Large intestine (tissue), 3 donors: ENCODE data around the gene PATJ. TPM values are rescaled to one million over a fixed set of nuclear protein-coding genes. Genes with fewer than 3 reads are reported as not detected.
A peak's percentile ranks its signal among the peaks of the same experiment; 100 is the strongest.
"Not testable (repeated sequence)": the region's sequence is repeated elsewhere in the genome, so short reads cannot be mapped to it uniquely, and the experiment has no call there.

Experiments used
- DNase-seq, 2 donors: peaks; one replicate each; pipeline versions ENCODE4 v3.0.0 to v3.0.0-alpha.2; 2013
- H3K27ac ChIP-seq: one replicate; pipeline ENCODE4 v1.5.1; 2013; ENCODE audit warnings: low read length
- H3K27me3 ChIP-seq: 2 replicates; pipeline ENCODE4 v1.6.1; 2013; ENCODE audit warnings: low read length; ENCODE audit not compliant: control insufficient read depth, insufficient read depth
- H3K36me3 ChIP-seq: 2 replicates; pipeline ENCODE4 v1.6.1; 2013; ENCODE audit warnings: low read length; ENCODE audit not compliant: control insufficient read depth, insufficient read depth
- H3K4me1 ChIP-seq: one replicate; pipeline ENCODE4 v1.6.1; 2013; ENCODE audit warnings: low read length; ENCODE audit not compliant: control insufficient read depth, insufficient read depth
- H3K4me3 ChIP-seq: one replicate; pipeline ENCODE4 v1.5.1; 2013; ENCODE audit warnings: low read length
- H3K9me3 ChIP-seq: one replicate; pipeline ENCODE4 v1.6.1; 2013; ENCODE audit warnings: mild to moderate bottlenecking, low read depth, low read length, moderate library complexity; ENCODE audit not compliant: control insufficient read depth
- WGBS: methylation state at CpG from one replicate; pipeline ENCODE4 v1.1.5; 2013; ENCODE audit warnings: low lambda C conversion rate; ENCODE audit not compliant: insufficient coverage; 5-methylcytosine and 5-hydroxymethylcytosine counted together
- polyA plus RNA-seq: library from polyadenylated mRNA; unstranded; fragments of 120-200 nt; gene quantifications from one replicate; pipeline ENCODE4 v1.2.1, GENCODE V29; 2013

The PATJ gene
- polyA plus RNA-seq, 1 donor = 33.0 TPM

DNA sequence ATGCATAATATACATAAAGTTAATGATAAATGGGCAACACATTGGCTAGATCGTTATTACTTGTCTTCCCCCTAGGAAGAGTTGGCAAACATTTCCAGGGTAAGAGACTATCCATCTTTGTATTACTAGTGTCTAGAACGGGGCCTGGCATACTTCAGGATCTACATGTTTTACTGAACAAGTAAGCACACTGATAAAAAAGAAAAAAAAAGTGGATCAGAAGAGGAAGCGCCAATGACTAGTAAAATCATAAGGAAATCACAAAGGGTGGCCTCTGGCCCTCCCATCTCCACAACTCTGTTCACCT is 17.8 kb upstream of the PATJ start:
- Histone ChIP-seq H3K4me3 (peak overlapping the region; percentile 92), H3K27ac (peak overlapping the region; percentile 73), H3K36me3 (no peaks in the 10 kb centered on the region), H3K4me1 (no peaks in the 10 kb centered on the region), H3K27me3 (no peaks in the 10 kb centered on the region), H3K9me3 (no peaks in the 10 kb centered on the region)
- WGBS = 0% methylated on average over 1 of the region's 3 CpGs
- no peak for DNase-seq

DNA sequence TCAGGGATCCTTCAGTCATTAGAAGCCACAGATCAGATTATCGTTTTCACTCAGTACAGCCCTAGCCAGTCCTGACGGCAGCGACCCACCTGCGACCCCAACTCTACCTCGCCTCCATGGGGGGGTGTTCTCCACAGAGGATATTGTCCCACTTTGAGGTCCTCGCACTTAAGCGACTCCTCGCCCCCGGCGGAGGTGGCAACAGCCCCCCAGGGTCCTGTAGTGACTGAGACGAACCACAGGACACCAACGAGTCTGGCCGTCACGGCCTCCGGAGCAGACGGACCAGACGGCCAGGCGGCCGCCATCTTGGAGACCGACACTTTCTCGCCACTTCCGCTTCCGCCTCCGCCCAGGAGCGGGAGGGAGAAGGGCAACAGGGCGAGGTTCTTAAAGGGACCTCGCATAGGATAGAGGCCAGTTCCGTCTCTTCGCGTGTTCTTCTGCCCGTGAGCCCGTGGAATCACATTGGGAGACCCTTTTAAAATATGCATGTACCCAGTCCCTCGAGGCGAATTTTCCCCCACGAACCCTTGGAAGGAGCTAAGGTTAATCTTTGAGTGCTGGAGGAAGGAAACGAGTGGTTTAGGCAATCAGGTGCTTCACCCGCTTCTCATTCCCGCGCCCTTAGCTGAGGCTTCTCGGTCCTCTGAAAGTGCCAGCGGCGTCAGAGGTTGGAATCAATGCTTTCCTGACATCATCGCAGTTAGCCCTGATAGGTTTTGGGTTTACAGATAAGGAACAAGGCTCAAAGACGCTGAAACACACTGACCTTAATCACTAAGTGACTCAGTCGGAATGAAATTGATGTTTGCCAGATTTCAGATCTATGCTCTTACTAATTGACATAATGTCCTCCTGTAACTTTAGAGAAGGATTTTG is 17.2 kb upstream of the PATJ start, which contains the start of gene TM2D1:
Gene TM2D1 (minus strand): TSS at position 329 of the 882 bp plus-strand sequence. CDS start 21 bp downstream, at position 308.
- no peaks in the 10 kb centered on the region for H3K27me3 ChIP-seq
- DNase-seq = peak; percentile 90 to 94
- no peaks in the 10 kb centered on the region for H3K9me3 ChIP-seq
- no peaks in the 10 kb centered on the region for H3K36me3 ChIP-seq
- no peaks in the 10 kb centered on the region for H3K4me1 ChIP-seq
- H3K27ac ChIP-seq = peak within 1 kb of the TSS; percentile 73
- peak within 1 kb of the TSS; percentile 92 for H3K4me3 ChIP-seq
- no CpG with 5 or more reads among the region's 45 CpGs for WGBS

DNA sequence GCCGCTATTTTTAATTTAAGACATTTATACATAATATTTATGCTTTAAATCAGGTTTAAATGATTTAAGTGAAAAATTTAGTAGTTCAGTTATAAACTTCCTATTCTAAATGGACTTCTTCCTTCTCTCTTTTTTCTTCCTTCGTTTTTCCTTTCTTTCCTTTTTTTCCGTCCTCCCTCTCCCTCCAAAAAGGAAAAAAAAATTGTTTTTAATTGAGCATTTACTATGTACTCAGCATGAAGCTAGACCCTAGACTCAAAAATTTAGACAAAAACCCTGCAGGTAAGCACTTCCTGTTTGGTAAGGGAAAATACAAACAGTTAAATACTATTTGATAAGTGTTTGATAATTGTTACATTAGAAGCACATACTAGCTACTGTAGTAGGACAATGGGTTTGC is 14.7 kb upstream of the PATJ start:
- Histone ChIP-seq H3K36me3 (no peaks in the 10 kb centered on the region), H3K4me3 (no peak overlapping the region), H3K9me3 (no peaks in the 10 kb centered on the region), H3K4me1 (no peaks in the 10 kb centered on the region), H3K27ac (no peak overlapping the region), H3K27me3 (no peaks in the 10 kb centered on the region)
- WGBS = 100% methylated on average over 2 of the region's 3 CpGs
- no peak for DNase-seq

DNA sequence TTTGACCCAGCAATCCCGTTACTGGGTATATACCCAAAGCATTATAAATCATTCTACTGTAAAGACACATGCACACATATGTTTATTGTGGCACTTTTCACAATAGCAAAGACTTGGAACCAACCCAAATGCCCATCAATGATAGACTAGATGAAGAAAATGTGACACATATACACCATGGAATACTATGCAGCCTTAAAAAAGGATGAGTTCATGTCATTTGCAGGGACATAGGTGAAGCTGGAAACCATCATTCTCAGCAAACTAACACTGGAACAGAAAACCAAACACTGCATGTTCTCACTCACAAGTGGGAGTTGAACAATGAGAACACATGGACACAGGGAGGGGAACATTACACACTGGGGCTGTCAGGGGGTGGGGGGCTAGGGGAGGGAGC is 11.6 kb upstream of the PATJ start:
- not testable (repeated sequence) for H3K27me3 ChIP-seq, H3K9me3 ChIP-seq, H3K36me3 ChIP-seq, H3K4me1 ChIP-seq, DNase-seq, H3K27ac ChIP-seq, H3K4me3 ChIP-seq
- WGBS = no CpG with 5 or more reads among the region's 1 CpG

DNA sequence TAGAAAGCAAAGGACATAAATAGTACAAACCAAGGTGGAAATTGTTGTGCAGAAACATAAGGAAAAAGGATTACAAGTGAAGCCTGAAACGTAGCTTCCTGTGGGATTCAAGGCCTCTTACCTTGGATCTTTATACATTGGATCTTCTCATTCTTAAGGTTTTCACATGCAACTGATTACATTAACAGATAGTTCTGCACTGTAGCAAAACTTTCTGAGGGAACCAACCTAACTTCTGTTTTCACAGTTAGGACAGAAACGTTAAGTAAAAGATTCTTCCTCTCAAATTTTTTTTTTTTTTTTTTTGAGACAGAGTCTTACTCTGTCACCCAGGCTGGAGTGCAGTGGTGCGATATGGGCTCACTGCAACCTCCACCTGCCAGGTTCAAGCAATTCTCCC is 9.6 kb upstream of the PATJ start:
- H3K27me3 ChIP-seq = no peaks in the 10 kb centered on the region
- no peaks in the 10 kb centered on the region for H3K36me3 ChIP-seq
- H3K4me3 ChIP-seq = no peak overlapping the region
- DNase-seq = no peak
- no peak overlapping the region for H3K27ac ChIP-seq
- WGBS = 71% methylated on average over 1 of the region's 3 CpGs
- no peaks in the 10 kb centered on the region for H3K4me1 ChIP-seq
- no peaks in the 10 kb centered on the region for H3K9me3 ChIP-seq

DNA sequence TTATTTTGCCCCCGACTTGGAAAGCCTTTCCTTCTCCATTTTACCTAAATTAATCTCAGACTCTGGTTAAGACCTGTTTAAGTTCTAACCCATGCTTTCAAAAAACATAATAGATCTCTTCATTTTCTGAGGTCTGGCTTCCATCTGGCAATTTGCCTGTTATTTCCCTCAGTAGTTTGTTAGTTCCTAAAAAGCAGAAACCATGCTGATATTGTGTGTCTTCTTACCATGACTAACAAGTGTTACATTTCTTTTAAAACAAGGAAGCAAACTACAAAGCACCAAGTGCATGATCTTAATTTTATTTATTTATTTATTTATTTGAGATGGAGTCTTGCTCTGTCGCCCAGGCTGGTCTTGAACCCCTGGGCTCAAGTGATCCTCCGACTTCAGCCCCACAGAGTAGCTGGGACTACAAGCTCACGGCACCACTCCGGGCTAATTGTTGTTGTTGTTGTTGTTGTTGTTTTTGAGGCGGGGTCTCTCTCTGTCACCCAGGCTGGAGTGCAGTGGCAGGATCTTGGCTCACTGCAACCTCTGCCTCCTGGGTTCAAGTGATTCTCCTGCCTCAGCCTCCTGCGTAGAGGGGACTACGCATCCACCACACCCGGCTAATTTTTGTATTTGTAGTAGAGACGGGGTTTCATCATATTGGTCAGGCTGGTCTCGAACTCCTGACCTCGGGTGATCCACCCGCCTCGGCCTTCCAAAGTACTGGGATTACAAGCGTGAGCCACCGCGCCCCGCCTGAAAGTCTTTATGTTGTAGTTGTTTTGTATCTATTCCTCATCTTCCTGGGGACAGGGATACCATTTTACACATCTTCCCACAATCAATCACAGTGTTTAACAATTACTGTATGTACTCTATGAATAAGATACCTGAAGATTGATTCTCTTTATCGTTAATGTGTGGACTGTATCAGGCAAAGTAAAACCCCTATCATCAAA is 1.3 kb upstream of the PATJ start:
- WGBS = 80% methylated on average over 1 of the region's 19 CpGs
- H3K4me1 ChIP-seq = peaks cover 8% of the 10 kb centered on the region
- no peaks in the 10 kb centered on the region for H3K27me3 ChIP-seq
- DNase-seq = no peak
- H3K9me3 ChIP-seq = no peaks in the 10 kb centered on the region
- peak overlapping the region; percentile 57 for H3K4me3 ChIP-seq
- H3K27ac ChIP-seq = peak overlapping the region; percentile 72
- H3K36me3 ChIP-seq = no peaks in the 10 kb centered on the region

DNA sequence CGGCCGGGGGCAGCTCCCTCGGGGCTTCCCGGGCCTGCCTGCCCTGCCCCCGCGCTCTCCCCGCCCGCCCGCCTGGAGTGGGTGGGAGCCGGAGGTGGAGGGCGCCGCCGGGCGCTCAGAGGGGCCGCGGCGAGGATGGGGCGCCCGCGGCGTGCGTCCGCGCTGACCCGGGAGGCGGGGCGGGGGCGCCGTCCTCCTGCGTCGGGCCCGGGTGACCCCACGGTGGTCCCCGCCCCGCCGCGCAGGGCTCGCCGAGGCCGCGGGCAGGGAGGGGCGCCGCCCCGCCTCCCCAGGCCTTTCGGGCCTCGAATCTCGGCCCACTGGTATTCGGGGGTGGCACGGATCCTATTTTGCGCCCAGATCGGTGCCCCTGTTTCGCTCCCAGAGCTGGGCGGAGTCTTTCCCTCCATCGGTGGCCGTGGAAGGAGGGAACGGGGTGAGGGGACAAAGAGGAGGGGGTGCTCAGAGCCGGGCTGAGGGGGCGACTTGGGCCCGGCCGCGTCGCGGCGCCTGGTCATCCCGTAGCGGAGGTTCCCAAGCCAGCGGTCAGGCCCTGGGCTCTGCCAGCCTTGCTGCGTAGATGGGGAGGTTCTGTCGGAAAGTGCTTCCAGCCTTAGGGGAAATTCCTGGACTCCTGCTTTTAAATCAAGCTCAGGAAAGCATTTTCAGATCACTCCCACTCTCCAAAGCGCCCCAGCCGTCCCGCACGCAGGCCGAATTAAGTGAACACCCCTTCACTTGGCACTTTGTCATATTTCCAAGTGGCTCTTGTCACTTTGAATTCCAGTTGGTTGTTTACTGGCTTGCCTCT is 545 bp downstream of the PATJ start:
- Histone ChIP-seq H3K27ac (peak overlapping the region; percentile 95), H3K4me1 (peaks cover 17% of the 10 kb centered on the region), H3K36me3 (no peaks in the 10 kb centered on the region), H3K27me3 (no peaks in the 10 kb centered on the region), H3K4me3 (peak overlapping the region; percentile 92), H3K9me3 (no peaks in the 10 kb centered on the region)
- no CpG with 5 or more reads among the region's 74 CpGs for WGBS
- DNase-seq = peak; percentile 48 to 67

DNA sequence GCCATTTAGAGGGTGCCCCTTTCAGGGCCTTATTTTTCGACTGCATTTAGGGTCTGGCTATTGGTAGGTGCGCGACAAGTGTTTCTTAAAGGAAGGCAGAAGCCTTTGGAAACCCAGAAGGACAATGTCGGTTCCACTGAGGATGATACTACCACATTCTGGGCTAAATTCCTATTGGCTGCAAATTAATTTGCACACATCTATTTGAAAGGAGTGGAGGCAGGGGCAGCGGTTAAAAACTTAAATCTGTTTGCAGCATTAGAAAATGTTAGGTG is 1.1 kb downstream of the PATJ start:
- peak overlapping the region; percentile 92 for H3K4me3 ChIP-seq
- WGBS = no CpG with 5 or more reads among the region's 5 CpGs

DNA sequence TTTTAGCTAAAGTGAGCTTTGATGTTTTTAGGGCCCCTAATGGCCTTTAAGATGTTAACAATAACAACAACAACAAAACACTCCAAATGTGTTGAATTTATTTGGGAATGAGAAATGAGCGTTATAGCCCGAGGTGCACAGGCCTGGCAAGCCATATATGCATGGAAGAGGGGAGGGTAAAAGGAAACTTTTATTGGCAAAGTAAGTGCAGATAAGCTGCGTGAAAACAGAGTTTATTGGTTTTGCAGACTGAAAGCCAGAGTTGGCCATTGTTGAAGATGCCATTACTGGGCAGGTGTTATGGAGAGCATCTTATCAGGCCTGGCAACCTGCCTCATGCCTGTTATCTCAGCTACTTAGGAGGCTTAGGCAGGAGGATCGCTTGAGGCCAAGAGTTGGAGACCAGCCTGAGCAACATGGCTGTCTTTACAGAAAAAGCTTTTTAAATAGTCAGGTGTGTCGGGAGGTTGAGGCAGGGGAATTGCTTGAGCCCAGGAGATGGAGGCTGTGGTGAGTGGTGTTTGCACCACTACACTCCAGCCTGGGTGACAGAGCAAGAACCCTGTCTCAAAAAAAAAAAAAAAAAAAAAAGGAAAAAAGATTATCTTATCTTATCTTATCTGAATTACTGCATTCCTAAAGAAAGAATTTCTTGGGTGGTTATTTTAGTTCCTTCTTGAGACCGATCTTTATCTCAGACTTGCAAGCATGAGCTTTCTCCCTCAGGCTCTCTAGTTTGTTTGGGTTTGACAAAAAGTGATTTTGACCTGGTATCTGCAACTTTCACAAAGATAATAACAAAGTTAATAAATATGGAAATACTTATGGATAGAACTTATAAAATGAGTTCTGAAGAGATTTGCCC is 1.7 kb downstream of the PATJ start:
- Histone ChIP-seq H3K27me3 (no peaks in the 10 kb centered on the region), H3K9me3 (no peaks in the 10 kb centered on the region), H3K36me3 (no peaks in the 10 kb centered on the region), H3K4me3 (peak overlapping the region; percentile 92), H3K4me1 (peaks cover 17% of the 10 kb centered on the region), H3K27ac (no peak overlapping the region)
- WGBS = 30% methylated on average over 2 of the region's 6 CpGs
- DNase-seq = no peak

More for the DNA sequence above, 1.1 kb downstream of the PATJ start:
- H3K4me1 ChIP-seq = peaks cover 17% of the 10 kb centered on the region
- no peaks in the 10 kb centered on the region for H3K27me3 ChIP-seq
- DNase-seq = no peak
- no peaks in the 10 kb centered on the region for H3K9me3 ChIP-seq
- H3K27ac ChIP-seq = peak overlapping the region; percentile 95
- H3K36me3 ChIP-seq = no peaks in the 10 kb centered on the region
